SK-N-SH treated with all-trans-retinoic acid at 6 μM for 48 hours (cell line): ENCODE data around the gene SNAPC2.

Experiments used
- ATAC-seq: fragments of 200-7000 bp; cut with Tn5 transposase; 3 replicates; pipeline ENCODE4 v1.9.1; 2020; ENCODE audit warnings: mild to moderate bottlenecking, moderate library complexity
- BACH2 ChIP-seq: fragments of 250-450 bp; sonication (Bioruptor Pico); IDR thresholded peaks from 2 replicates; pipeline ENCODE4 v1.9.0; 2021; ENCODE audit warnings: mild to moderate bottlenecking, borderline replicate concordance
- CSRNP3 ChIP-seq: fragments of 250-450 bp; sonication (Bioruptor Pico); IDR thresholded peaks from 2 replicates; pipeline ENCODE4 v1.5.1; 2021; ENCODE audit warnings: mild to moderate bottlenecking, moderate library complexity
- GLIS3 ChIP-seq: fragments of 250-450 bp; sonication (Bioruptor Pico); IDR thresholded peaks from 2 replicates; pipeline ENCODE4 v1.5.0; 2020; ENCODE audit warnings: mild to moderate bottlenecking, moderate library complexity
- ISL1 ChIP-seq: fragments of 250-450 bp; sonication (Bioruptor Pico); IDR thresholded peaks from 2 replicates; pipeline ENCODE4 v2.1.2; 2022; ENCODE audit warnings: mild to moderate bottlenecking, moderate library complexity
- OSR1 ChIP-seq: fragments of 250-450 bp; sonication (Bioruptor Pico); IDR thresholded peaks from 2 replicates; pipeline ENCODE4 v1.8.0; 2022; ENCODE audit warnings: moderate library complexity, mild to moderate bottlenecking, inconsistent platforms
- PATZ1 ChIP-seq: fragments of 250-450 bp; sonication (Bioruptor Pico); IDR thresholded peaks from 2 replicates; pipeline ENCODE4 v1.8.0; 2020; ENCODE audit warnings: mild to moderate bottlenecking, moderate library complexity, borderline replicate concordance
- POU6F1 ChIP-seq: fragments of 250-450 bp; sonication (Bioruptor Pico); IDR thresholded peaks from 2 replicates; pipeline ENCODE4 v1.8.0; 2021; ENCODE audit warnings: low read depth, mild to moderate bottlenecking, moderate library complexity, borderline replicate concordance
- PPARA ChIP-seq: fragments of 250-450 bp; sonication (Bioruptor Pico); IDR thresholded peaks from 2 replicates; pipeline ENCODE4 v1.5.0; 2020; ENCODE audit warnings: mild to moderate bottlenecking, borderline replicate concordance
- RARB ChIP-seq: fragments of 250-450 bp; sonication (Bioruptor Pico); IDR thresholded peaks from 2 replicates; pipeline ENCODE4 v1.8.0; 2021; ENCODE audit warnings: mild to moderate bottlenecking, moderate library complexity
- TCF4 ChIP-seq: fragments of 250-450 bp; sonication (Bioruptor Pico); IDR thresholded peaks from 2 replicates; pipeline ENCODE4 v1.8.0; 2021; ENCODE audit warnings: mild to moderate bottlenecking, moderate library complexity, borderline replicate concordance
- TOX ChIP-seq: fragments of 250-450 bp; sonication (Bioruptor Pico); IDR thresholded peaks from 2 replicates; pipeline ENCODE4 v1.8.0; 2021; ENCODE audit warnings: mild to moderate bottlenecking, moderate library complexity, borderline replicate concordance
- TSHZ2 ChIP-seq: fragments of 250-450 bp; sonication (Bioruptor Pico); IDR thresholded peaks from 2 replicates; pipeline ENCODE4 v1.5.0; 2020; ENCODE audit warnings: mild to moderate bottlenecking, moderate library complexity
- ZC3H10 ChIP-seq: fragments of 250-450 bp; sonication (Bioruptor Pico); IDR thresholded peaks from 2 replicates; pipeline ENCODE4 v1.5.1; 2021; ENCODE audit warnings: mild to moderate bottlenecking, moderate library complexity
- ZNF565 ChIP-seq: fragments of 450-650 bp; formaldehyde crosslinking; conservative IDR thresholded peaks from 2 replicates; pipeline ENCODE4 v1.5.0; 2020; ENCODE audit warnings: low read depth, mild to moderate bottlenecking, moderate library complexity
- ZNF70 ChIP-seq: fragments of 450-650 bp; formaldehyde crosslinking; IDR thresholded peaks from 2 replicates; pipeline ENCODE4 v1.5.0; 2020; ENCODE audit warnings: mild to moderate bottlenecking, moderate library complexity

Gene SNAPC2

GRCh38 chr19:7921967-7922835, 2.1 kb downstream of the SNAPC2 start:
- TF ChIP-seq CSRNP3 (CRISPR knock-in tag) (no peak), ZNF70 (CRISPR knock-in tag) (no peak), TSHZ2 (CRISPR knock-in tag) (no peak), POU6F1 (CRISPR knock-in tag) (no peak), TCF4 (no peak), PATZ1 (CRISPR knock-in tag) (no peak), GLIS3 (no peak), ISL1 (CRISPR knock-in tag) (no peak), TOX (CRISPR knock-in tag) (no peak), ZNF565 (CRISPR knock-in tag) (no peak), BACH2 (CRISPR knock-in tag) (no peak)
- no peak for ATAC-seq

- TF ChIP-seq RARB (CRISPR knock-in tag) (no peak), ISL1 (CRISPR knock-in tag) (no peak), BACH2 (CRISPR knock-in tag) (no peak), PATZ1 (CRISPR knock-in tag) (no peak), ZC3H10 (CRISPR knock-in tag) (no peak), POU6F1 (CRISPR knock-in tag) (no peak)
- no peak for ATAC-seq
These were observed 2.7 kb downstream of the SNAPC2 start for GRCh38 chr19:7922836-7923195.

- no peak for ATAC-seq
- no peak for TF ChIP-seq TOX (CRISPR knock-in tag)
- TF ChIP-seq ZNF70 (CRISPR knock-in tag): no peak
- TF ChIP-seq TSHZ2 (CRISPR knock-in tag): no peak
- no peak for TF ChIP-seq ISL1 (CRISPR knock-in tag)
- no peak for TF ChIP-seq PPARA (CRISPR knock-in tag)
- no peak for TF ChIP-seq BACH2 (CRISPR knock-in tag)
- TF ChIP-seq ZNF565 (CRISPR knock-in tag): no peak
- no peak for TF ChIP-seq OSR1 (CRISPR knock-in tag)
- TF ChIP-seq PATZ1 (CRISPR knock-in tag): no peak
- TF ChIP-seq GLIS3: no peak
These were observed 3.4 kb downstream of the SNAPC2 start for GRCh38 chr19:7923295-7924191.
